Liver (tissue), 9 donors: ENCODE measurements around the gene VAV3. TPM values are rescaled to one million over a fixed set of nuclear protein-coding genes. Genes with fewer than 3 reads are reported as not detected.

Experiments
- DNase-seq: peaks from one replicate; pipeline ENCODE4 v3.0.0-alpha.2; 2017; ENCODE audit warnings: low spot score
- H3K27ac ChIP-seq, 2 donors: one replicate each; pipeline ENCODE4 v1.7.0; 2013; ENCODE audit warnings: inconsistent platforms in 2 of 2, low read length in 2 of 2, control low read depth in 1 of 2, low read depth in 1 of 2, mild to moderate bottlenecking in 1 of 2
- H3K27me3 ChIP-seq, 4 donors: one replicate each; pipeline versions ENCODE4 v1.6.1 to v1.7.0; 2013; ENCODE audit warnings: low read length in 3 of 4, inconsistent platforms in 1 of 4, mild to moderate bottlenecking in 1 of 4, moderate library complexity in 1 of 4; ENCODE audit not compliant: control insufficient read depth in 4 of 4, insufficient read depth in 4 of 4
- H3K36me3 ChIP-seq, 4 donors: one replicate each; pipeline versions ENCODE4 v1.6.1 to v1.7.0; 2013; ENCODE audit warnings: low read length in 3 of 4, mild to moderate bottlenecking in 3 of 4, low read depth in 1 of 4, moderate library complexity in 1 of 4; ENCODE audit not compliant: control insufficient read depth in 4 of 4, insufficient read depth in 3 of 4
- H3K4me1 ChIP-seq, 4 donors: one replicate each; pipeline versions ENCODE4 v1.6.1 to v1.7.0; 2013; ENCODE audit warnings: low read length in 3 of 4, mild to moderate bottlenecking in 3 of 4, moderate library complexity in 1 of 4; ENCODE audit not compliant: control insufficient read depth in 4 of 4, insufficient read depth in 4 of 4
- H3K4me3 ChIP-seq, 3 donors: one replicate each; pipeline versions ENCODE4 v1.6.1 to v1.7.0; 2013; ENCODE audit warnings: low read length in 3 of 3, control low read depth in 1 of 3, low read depth in 1 of 3, mild to moderate bottlenecking in 1 of 3
- H3K9ac ChIP-seq, 2 donors: one replicate each; pipeline ENCODE4 v1.7.0; 2013; ENCODE audit warnings: low read length in 2 of 2, mild to moderate bottlenecking in 2 of 2, moderate library complexity in 2 of 2, control low read depth in 1 of 2, low read depth in 1 of 2
- H3K9me3 ChIP-seq, 4 donors: one replicate each; pipeline versions ENCODE4 v1.6.1 to v1.7.0; 2013; ENCODE audit warnings: low read length in 3 of 4; ENCODE audit not compliant: control insufficient read depth in 4 of 4
- EGR1 ChIP-seq, 2 donors: IDR thresholded peaks; 2 replicates each; pipeline ENCODE4 v1.6.1; 2016 to 2018; ENCODE audit warnings: antibody characterized with exemption in 2 of 2, low read depth in 2 of 2
- FOXA1 ChIP-seq: IDR thresholded peaks from 2 replicates; pipeline ENCODE4 v1.6.1; 2016; ENCODE audit warnings: antibody characterized with exemption
- FOXA2 ChIP-seq: IDR thresholded peaks from 2 replicates; pipeline ENCODE4 v1.6.1; 2016; ENCODE audit warnings: antibody characterized with exemption
- GABPA ChIP-seq, 2 donors: IDR thresholded peaks in 1 of 2; conservative IDR thresholded peaks in 1 of 2; 2 replicates each; pipeline ENCODE4 v1.6.1; 2016; ENCODE audit warnings: antibody characterized with exemption in 2 of 2, mild to moderate bottlenecking in 1 of 2, moderate library complexity in 1 of 2
- HNF4A ChIP-seq, 2 donors: conservative IDR thresholded peaks; 2 replicates each; pipeline ENCODE4 v1.6.1; 2016; ENCODE audit warnings: antibody characterized with exemption in 2 of 2, mild to moderate bottlenecking in 2 of 2
- HNF4G ChIP-seq: IDR thresholded peaks from 2 replicates; pipeline ENCODE4 v1.6.1; 2016; ENCODE audit warnings: antibody characterized with exemption
- JUND ChIP-seq, 2 donors: IDR thresholded peaks; 2 replicates each; pipeline ENCODE4 v1.6.1; 2016; ENCODE audit warnings: antibody characterized with exemption in 2 of 2
- NR2F2 ChIP-seq: IDR thresholded peaks from 2 replicates; pipeline ENCODE4 v1.6.1; 2016; ENCODE audit warnings: antibody characterized with exemption
- RAD21 ChIP-seq, 2 donors: IDR thresholded peaks; 2 replicates each; pipeline ENCODE4 v1.6.1; 2016; ENCODE audit warnings: antibody characterized with exemption in 2 of 2, mild to moderate bottlenecking in 2 of 2
- RXRA ChIP-seq, 2 donors: IDR thresholded peaks; 2 replicates each; pipeline ENCODE4 v1.6.1; 2017 to 2018; ENCODE audit warnings: antibody characterized with exemption in 2 of 2, mild to moderate bottlenecking in 1 of 2
- SP1 ChIP-seq: IDR thresholded peaks from 2 replicates; pipeline ENCODE4 v1.6.1; 2018; ENCODE audit warnings: antibody characterized with exemption, mild to moderate bottlenecking
- TAF1 ChIP-seq: conservative IDR thresholded peaks from 2 replicates; pipeline ENCODE4 v1.6.1; 2016; ENCODE audit warnings: antibody characterized with exemption, mild to moderate bottlenecking
- YY1 ChIP-seq: IDR thresholded peaks from 2 replicates; pipeline ENCODE4 v1.6.1; 2016; ENCODE audit warnings: antibody characterized with exemption, mild to moderate bottlenecking
- WGBS: extraction: QIAGEN DNeasy Blood & Tissue Kit; methylation state at CpG from one replicate; pipeline ENCODE4 v1.1.7; 2013; 5-methylcytosine and 5-hydroxymethylcytosine counted together
- polyA plus RNA-seq, 2 donors: library from polyadenylated mRNA; stranded (reverse) in 1 of 2; unstranded in 1 of 2; fragments of 200-250 nt in 1 of 2; fragments of >200 nt in 1 of 2; fragmentation: Nextera tagmentation in 1 of 2; extraction: Ambion mirVana in 1 of 2; gene quantifications; one replicate each; pipeline versions ENCODE4 v1.2.1 to v1.2.3, GENCODE V29; 2013 to 2015
- total RNA-seq, 2 donors: library from RNA; depleted of rRNA; stranded (reverse); fragments of >200 nt; gene quantifications; one replicate each; pipeline ENCODE4 v1.2.3, GENCODE V29; 2014
- TF ChIP-seq, protein P1 (sequence below): IDR thresholded peaks from 2 replicates; pipeline ENCODE4 v1.6.1; 2016; ENCODE audit warnings: antibody characterized with exemption
- TF ChIP-seq, protein P2 (sequence below): IDR thresholded peaks from 2 replicates; pipeline ENCODE4 v1.6.1; 2016; ENCODE audit warnings: antibody characterized with exemption
- TF ChIP-seq, protein P3 (sequence below): IDR thresholded peaks from 2 replicates; pipeline ENCODE4 v1.6.1; 2016; ENCODE audit warnings: antibody characterized with exemption
- TF ChIP-seq, protein P4 (sequence below): fragments of 150-350 bp; IDR thresholded peaks from 2 replicates; pipeline ENCODE4 v1.5.1; 2017; ENCODE audit warnings: improper control_type of control experiment, low read depth, low read length; ENCODE audit not compliant: missing input control
- TF ChIP-seq, protein P5 (sequence below): IDR thresholded peaks from 2 replicates; pipeline ENCODE4 v1.6.1; 2016; ENCODE audit warnings: antibody characterized with exemption, mild to moderate bottlenecking
- donor health status: healthy.
- donor health status: healthy.
- donor health status: healthy.
- donor health status: healthy.
- donor health status: healthy.

Gene VAV3
- total and polyA plus RNA-seq, 4 donors = 0.46 to 4.8 (median 2.7) TPM

DNA sequence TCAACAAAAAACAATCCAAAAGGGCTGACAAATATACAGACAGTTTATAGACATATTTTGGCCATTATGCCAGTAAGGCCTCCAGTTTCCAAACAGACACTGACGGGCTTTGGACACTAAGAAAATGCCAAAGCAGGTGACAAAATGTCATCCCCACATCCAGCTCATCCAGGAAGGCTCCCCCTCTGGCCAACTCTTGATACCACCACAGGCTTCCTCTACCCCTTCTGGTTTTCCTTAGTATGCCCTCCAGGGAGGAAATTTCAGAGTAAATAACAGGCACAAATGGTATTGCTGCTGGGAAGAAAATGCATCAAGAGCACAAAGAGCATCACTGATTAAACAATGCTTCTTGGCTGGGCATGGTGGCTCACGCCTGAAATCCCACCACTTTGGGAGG is 225.3 kb downstream of the VAV3 start:
- WGBS = 83% methylated on average over 2 of the region's 2 CpGs
- Histone ChIP-seq H3K4me1 (no peaks in the 10 kb centered on the region), H3K4me3 (no peak overlapping the region), H3K9ac (no peak overlapping the region), H3K27me3 (no peaks in the 10 kb centered on the region), H3K27ac (no peak overlapping the region), H3K9me3 (no peaks in the 10 kb centered on the region), H3K36me3 (no peaks in the 10 kb centered on the region)
- DNase-seq = no peak
- TF ChIP-seq FOXA1 = no peak
- TF ChIP-seq, protein P1, sequence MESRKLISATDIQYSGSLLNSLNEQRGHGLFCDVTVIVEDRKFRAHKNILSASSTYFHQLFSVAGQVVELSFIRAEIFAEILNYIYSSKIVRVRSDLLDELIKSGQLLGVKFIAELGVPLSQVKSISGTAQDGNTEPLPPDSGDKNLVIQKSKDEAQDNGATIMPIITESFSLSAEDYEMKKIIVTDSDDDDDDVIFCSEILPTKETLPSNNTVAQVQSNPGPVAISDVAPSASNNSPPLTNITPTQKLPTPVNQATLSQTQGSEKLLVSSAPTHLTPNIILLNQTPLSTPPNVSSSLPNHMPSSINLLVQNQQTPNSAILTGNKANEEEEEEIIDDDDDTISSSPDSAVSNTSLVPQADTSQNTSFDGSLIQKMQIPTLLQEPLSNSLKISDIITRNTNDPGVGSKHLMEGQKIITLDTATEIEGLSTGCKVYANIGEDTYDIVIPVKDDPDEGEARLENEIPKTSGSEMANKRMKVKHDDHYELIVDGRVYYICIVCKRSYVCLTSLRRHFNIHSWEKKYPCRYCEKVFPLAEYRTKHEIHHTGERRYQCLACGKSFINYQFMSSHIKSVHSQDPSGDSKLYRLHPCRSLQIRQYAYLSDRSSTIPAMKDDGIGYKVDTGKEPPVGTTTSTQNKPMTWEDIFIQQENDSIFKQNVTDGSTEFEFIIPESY = no peak
- TF ChIP-seq NR2F2 = no peak
- no peak for TF ChIP-seq JUND (IDR thresholded peaks at IDR 0.05)
- no peak for TF ChIP-seq HNF4A (conservative IDR thresholded peaks at IDR 0.05)
- TF ChIP-seq SP1 = no peak
- no peak for TF ChIP-seq HNF4G
- TF ChIP-seq RXRA (IDR thresholded peaks at IDR 0.05) = no peak
- no peak for TF ChIP-seq EGR1 (IDR thresholded peaks at IDR 0.05; ENCODE audit: low read depth in 2 of 2)
- TF ChIP-seq YY1 = no peak
- TF ChIP-seq, protein P2, sequence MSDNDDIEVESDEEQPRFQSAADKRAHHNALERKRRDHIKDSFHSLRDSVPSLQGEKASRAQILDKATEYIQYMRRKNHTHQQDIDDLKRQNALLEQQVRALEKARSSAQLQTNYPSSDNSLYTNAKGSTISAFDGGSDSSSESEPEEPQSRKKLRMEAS = no peak
- TF ChIP-seq, protein P3, sequence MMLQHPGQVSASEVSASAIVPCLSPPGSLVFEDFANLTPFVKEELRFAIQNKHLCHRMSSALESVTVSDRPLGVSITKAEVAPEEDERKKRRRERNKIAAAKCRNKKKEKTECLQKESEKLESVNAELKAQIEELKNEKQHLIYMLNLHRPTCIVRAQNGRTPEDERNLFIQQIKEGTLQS = no peak
- TF ChIP-seq, protein P4, sequence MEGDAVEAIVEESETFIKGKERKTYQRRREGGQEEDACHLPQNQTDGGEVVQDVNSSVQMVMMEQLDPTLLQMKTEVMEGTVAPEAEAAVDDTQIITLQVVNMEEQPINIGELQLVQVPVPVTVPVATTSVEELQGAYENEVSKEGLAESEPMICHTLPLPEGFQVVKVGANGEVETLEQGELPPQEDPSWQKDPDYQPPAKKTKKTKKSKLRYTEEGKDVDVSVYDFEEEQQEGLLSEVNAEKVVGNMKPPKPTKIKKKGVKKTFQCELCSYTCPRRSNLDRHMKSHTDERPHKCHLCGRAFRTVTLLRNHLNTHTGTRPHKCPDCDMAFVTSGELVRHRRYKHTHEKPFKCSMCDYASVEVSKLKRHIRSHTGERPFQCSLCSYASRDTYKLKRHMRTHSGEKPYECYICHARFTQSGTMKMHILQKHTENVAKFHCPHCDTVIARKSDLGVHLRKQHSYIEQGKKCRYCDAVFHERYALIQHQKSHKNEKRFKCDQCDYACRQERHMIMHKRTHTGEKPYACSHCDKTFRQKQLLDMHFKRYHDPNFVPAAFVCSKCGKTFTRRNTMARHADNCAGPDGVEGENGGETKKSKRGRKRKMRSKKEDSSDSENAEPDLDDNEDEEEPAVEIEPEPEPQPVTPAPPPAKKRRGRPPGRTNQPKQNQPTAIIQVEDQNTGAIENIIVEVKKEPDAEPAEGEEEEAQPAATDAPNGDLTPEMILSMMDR = no peak
- TF ChIP-seq FOXA2 = no peak
- TF ChIP-seq TAF1 = no peak
- no peak for TF ChIP-seq RAD21 (IDR thresholded peaks at IDR 0.05)
- TF ChIP-seq, protein P5, sequence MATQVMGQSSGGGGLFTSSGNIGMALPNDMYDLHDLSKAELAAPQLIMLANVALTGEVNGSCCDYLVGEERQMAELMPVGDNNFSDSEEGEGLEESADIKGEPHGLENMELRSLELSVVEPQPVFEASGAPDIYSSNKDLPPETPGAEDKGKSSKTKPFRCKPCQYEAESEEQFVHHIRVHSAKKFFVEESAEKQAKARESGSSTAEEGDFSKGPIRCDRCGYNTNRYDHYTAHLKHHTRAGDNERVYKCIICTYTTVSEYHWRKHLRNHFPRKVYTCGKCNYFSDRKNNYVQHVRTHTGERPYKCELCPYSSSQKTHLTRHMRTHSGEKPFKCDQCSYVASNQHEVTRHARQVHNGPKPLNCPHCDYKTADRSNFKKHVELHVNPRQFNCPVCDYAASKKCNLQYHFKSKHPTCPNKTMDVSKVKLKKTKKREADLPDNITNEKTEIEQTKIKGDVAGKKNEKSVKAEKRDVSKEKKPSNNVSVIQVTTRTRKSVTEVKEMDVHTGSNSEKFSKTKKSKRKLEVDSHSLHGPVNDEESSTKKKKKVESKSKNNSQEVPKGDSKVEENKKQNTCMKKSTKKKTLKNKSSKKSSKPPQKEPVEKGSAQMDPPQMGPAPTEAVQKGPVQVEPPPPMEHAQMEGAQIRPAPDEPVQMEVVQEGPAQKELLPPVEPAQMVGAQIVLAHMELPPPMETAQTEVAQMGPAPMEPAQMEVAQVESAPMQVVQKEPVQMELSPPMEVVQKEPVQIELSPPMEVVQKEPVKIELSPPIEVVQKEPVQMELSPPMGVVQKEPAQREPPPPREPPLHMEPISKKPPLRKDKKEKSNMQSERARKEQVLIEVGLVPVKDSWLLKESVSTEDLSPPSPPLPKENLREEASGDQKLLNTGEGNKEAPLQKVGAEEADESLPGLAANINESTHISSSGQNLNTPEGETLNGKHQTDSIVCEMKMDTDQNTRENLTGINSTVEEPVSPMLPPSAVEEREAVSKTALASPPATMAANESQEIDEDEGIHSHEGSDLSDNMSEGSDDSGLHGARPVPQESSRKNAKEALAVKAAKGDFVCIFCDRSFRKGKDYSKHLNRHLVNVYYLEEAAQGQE = no peak
- TF ChIP-seq GABPA (IDR thresholded peaks at IDR 0.05 in 1 of 2, conservative IDR thresholded peaks at IDR 0.05 in 1 of 2) = no peak
